GM13976 (cell line): ENCODE results near the gene ANK2.

Source experiments
- DNase-seq: peaks from one replicate; pipeline ENCODE4 v3.0.0; 2012; ENCODE audit warnings: low spot score
- in situ Hi-C: fragments of 300-500 bp; cut with MboI; formaldehyde crosslinking; loops from one replicate; pipeline ENCODE4 v1.12.0; 2022; ENCODE audit warnings: low sequenced_read_pairs, mixed read lengths, inconsistent platforms; ENCODE audit not compliant: unreplicated experiment
- TF ChIP-seq, protein P1 (sequence below): IDR thresholded peaks from 2 replicates; pipeline ENCODE4 v1.5.1; 2012; ENCODE audit warnings: borderline replicate concordance, mild to moderate bottlenecking; ENCODE audit not compliant: insufficient read depth; ENCODE audit errors: extremely low read depth, missing control alignments, control extremely low read depth

ANK2 gene

DNA sequence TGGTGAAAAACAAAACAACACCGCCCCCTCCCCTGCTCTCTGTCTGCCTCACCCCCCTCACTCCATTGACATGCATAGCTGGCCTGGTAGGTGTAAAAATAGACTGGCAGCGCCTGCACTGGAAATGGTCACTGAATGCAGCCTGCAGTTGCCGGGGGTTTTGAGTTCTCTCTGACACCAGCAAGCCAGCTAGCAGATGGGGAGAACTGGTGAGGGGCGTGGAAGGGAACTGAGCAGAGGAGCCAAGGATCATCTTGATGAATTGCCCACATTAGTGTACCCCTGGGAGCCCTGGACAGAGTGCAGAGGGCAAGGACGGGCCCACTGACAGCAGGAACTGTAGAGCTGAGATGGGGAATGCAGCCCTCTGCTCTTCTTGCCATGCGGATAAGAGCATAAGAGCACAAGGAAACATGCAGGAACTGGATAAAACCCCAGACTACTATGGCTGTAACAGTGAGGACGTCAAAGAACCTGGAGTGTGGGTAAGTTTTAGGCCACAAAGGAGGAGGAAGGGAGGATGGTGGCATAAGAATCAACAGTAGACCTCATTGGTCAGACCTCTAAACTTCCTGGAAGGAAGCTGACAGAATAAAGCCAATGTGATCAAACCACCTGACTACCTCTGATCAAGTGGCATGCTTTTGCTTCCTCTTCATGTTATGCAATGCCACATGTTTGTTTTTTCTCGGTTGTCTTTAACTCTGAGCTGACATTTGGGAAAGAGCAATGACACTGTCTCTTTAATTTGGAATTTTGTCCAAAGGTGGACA is 96.3 kb downstream of the ANK2 start:
- no peak for DNase-seq
- in situ Hi-C loops = no loop called here
- TF ChIP-seq, protein P1, sequence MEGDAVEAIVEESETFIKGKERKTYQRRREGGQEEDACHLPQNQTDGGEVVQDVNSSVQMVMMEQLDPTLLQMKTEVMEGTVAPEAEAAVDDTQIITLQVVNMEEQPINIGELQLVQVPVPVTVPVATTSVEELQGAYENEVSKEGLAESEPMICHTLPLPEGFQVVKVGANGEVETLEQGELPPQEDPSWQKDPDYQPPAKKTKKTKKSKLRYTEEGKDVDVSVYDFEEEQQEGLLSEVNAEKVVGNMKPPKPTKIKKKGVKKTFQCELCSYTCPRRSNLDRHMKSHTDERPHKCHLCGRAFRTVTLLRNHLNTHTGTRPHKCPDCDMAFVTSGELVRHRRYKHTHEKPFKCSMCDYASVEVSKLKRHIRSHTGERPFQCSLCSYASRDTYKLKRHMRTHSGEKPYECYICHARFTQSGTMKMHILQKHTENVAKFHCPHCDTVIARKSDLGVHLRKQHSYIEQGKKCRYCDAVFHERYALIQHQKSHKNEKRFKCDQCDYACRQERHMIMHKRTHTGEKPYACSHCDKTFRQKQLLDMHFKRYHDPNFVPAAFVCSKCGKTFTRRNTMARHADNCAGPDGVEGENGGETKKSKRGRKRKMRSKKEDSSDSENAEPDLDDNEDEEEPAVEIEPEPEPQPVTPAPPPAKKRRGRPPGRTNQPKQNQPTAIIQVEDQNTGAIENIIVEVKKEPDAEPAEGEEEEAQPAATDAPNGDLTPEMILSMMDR = no peak

DNA sequence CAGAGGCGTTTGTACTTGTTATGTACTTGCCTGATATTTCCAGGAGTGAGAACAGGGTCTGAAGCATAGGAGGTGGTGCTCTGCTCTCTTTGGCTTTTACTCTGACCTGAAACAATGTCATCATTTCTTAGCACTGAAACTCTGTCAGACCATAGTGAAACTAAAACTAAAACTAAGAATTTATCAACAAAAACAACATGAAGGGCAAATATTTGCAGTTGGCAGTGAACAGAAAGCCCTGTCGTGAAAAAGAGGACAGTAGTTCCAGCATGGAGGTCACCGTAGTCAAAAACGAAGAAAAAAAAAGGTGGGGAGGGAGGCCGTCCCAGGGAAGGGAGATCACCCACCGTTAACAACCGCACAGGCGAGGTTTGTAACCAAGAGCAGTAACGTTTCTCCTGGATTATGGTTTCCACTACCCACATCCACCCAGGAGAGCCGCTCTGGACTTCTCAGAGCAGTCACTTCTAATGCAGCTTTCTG is 97.5 kb downstream of the ANK2 start:
- in situ Hi-C loops = no loop called here
- TF ChIP-seq, protein P1 = no peak
- peak; percentile 36 for DNase-seq

DNA sequence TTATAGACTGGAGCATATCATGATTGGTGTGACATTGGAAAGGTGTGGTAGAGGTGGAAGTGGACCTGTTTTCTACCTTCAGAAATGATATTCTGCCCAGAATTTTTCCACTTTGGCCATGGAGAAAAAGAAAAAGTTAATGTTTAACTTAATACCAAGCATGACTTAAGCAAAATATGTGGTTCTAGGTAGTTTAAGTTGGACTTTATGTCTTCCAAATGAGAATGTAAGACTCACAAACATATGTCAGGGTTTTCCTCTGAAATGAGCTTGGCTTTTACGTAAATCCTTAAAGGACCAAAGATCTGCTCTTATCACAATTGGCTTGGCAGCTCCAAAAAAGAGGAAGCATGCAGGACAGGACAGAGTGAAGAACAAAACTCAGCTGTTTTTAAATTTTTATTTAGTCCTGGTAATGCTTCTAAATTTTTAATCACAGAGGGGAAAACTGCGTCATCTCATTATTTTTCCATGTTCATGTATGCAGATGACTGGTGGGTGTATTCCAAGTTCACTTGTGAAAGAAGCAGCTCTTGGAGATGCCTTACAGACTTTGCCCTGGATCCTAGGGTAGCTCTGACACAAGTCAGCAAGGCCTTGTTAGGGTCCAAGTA is 98.2 kb downstream of the ANK2 start:
- in situ Hi-C loops = no loop called here
- DNase-seq = no peak
- TF ChIP-seq, protein P1 = no peak

DNA sequence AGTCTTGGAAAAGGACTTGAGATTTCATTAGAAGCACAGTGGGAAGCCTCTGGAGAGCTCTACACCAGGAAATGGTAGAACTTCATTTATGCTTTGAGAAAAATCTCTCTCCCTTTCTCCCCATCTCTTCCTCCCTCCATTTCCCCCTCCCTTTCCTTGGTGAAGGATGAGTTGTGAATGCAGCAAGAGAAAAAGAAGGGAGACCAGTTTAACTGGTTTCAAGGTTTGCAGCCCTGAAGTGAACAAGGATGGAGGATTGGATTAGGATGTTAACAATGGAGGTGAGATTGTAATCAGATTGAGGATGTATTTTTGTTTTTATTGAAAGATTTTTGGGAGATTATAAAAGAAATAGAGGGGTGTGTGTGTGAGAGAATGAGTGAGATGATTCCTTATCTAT is 99.5 kb downstream of the ANK2 start:
- DNase-seq = no peak
- in situ Hi-C loops = no loop called here

DNA sequence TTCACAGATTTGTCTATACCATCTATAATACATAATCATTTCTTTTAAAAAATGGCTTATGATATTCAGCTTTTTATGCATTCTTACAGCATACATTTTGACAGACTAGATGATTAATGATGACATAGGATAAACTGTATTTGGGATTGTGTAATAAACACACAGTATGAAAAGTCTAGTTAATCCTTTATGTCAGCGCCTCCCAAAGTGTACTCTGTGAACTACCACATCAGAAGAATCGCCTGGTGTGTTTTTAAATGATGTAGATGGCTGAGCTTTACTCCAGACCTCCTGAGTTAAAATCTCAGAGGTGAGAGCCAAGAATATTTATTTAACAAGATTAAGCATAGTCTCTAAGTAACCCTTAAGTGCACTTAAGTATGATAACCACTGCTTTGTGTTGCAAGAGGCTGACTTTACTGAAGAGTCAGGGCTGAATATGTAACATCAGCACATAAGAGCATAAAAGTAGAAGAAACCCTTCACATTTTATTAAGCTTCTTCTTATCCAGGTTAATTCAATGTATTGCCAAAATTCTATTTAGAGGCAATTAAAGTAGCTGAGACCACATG is 104.2 kb downstream of the ANK2 start:
- DNase-seq = no peak
- TF ChIP-seq, protein P1 = no peak
- in situ Hi-C loops = no loop called here

More for the DNA sequence above, 99.5 kb downstream of the ANK2 start:
- TF ChIP-seq, protein P1 = no peak

DNA sequence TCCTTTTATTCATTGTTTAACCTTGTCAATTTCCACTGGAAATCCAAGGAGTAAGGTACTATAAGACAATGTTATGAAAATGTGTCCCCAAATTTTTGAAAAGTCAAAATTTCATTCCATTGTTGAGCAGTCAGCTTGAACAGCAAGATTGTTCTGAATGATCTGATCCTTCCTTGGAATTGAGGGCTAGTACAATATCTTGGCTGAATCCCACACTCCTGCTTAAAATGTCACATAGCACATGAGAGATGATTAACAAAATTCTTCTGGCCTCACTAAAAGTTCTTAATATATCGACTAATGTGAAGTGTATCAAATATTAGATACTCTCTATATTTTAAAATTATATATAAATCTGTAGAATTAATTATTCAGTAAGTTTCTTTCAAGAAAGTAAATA is 104.8 kb downstream of the ANK2 start:
- TF ChIP-seq, protein P1 = no peak
- in situ Hi-C loops = no loop called here

More for the DNA sequence above, 104.8 kb downstream of the ANK2 start:
- no peak for DNase-seq
